ENCODE data around the gene TTC21A.

The TTC21A gene

GRCh38 chr3:39118079-39118478 lies 10.6 kb downstream of the TTC21A start:
- peaks cover 34% of the 10 kb centered on the region for H3K4me1 Mint-ChIP-seq (ENCODE audit: low read depth)
- H3K27ac Mint-ChIP-seq = no peak overlapping the region
- no peak overlapping the region for H3K4me3 Mint-ChIP-seq
- peaks cover 10% of the 10 kb centered on the region for H3K36me3 Mint-ChIP-seq (ENCODE audit: low read depth)
- no peaks in the 10 kb centered on the region for H3K9me3 Mint-ChIP-seq
- peaks cover 10% of the 10 kb centered on the region for H3K27me3 Mint-ChIP-seq
- intact Hi-C loops (cut with micrococcal nuclease) = no loop called here

GRCh38 chr3:39118931-39119660 lies 11.6 kb downstream of the TTC21A start:
- Mint-ChIP-seq H3K36me3 (ENCODE audit: low read depth) (peaks cover 10% of the 10 kb centered on the region), H3K9me3 (no peaks in the 10 kb centered on the region), H3K4me1 (ENCODE audit: low read depth) (peaks cover 34% of the 10 kb centered on the region), H3K27ac (no peak overlapping the region), H3K4me3 (no peak overlapping the region), H3K27me3 (peaks cover 10% of the 10 kb centered on the region)
- intact Hi-C loops (cut with micrococcal nuclease) = no loop called here

GRCh38 chr3:39121621-39122020 lies 14.1 kb downstream of the TTC21A start:
- peaks cover 10% of the 10 kb centered on the region for H3K36me3 Mint-ChIP-seq (ENCODE audit: low read depth)

GRCh38 chr3:39122813-39123212 lies 15.3 kb downstream of the TTC21A start:
- H3K4me1 Mint-ChIP-seq (ENCODE audit: low read depth) = peaks cover 54% of the 10 kb centered on the region
- no peak overlapping the region for H3K4me3 Mint-ChIP-seq
- H3K9me3 Mint-ChIP-seq = no peaks in the 10 kb centered on the region
- peaks cover 10% of the 10 kb centered on the region for H3K27me3 Mint-ChIP-seq
- H3K36me3 Mint-ChIP-seq (ENCODE audit: low read depth) = peaks cover 10% of the 10 kb centered on the region
- intact Hi-C loops (cut with micrococcal nuclease) = no loop called here
- H3K27ac Mint-ChIP-seq = no peak overlapping the region

More at GRCh38 chr3:39121621-39122020, 14.1 kb downstream of the TTC21A start:
- Mint-ChIP-seq H3K4me3 (no peak overlapping the region), H3K27ac (no peak overlapping the region), H3K9me3 (no peaks in the 10 kb centered on the region), H3K27me3 (peaks cover 10% of the 10 kb centered on the region), H3K4me1 (ENCODE audit: low read depth) (peaks cover 43% of the 10 kb centered on the region)
- intact Hi-C loops (cut with micrococcal nuclease) = no loop called here

GRCh38 chr3:39124876-39125840 lies 17.7 kb downstream of the TTC21A start:
- Mint-ChIP-seq H3K27me3 (peaks cover 12% of the 10 kb centered on the region), H3K4me3 (no peak overlapping the region), H3K27ac (no peak overlapping the region), H3K9me3 (no peaks in the 10 kb centered on the region), H3K36me3 (ENCODE audit: low read depth) (peaks cover 7% of the 10 kb centered on the region), H3K4me1 (ENCODE audit: low read depth) (peaks cover 49% of the 10 kb centered on the region)
- intact Hi-C loops (cut with micrococcal nuclease) = no loop called here

GRCh38 chr3:39125841-39126500 lies 18.5 kb downstream of the TTC21A start:
- H3K27ac Mint-ChIP-seq = peak overlapping the region; percentile 68
- peaks cover 7% of the 10 kb centered on the region for H3K36me3 Mint-ChIP-seq (ENCODE audit: low read depth)
- peaks cover 12% of the 10 kb centered on the region for H3K27me3 Mint-ChIP-seq
- intact Hi-C loops (cut with micrococcal nuclease) = no loop called here
- H3K4me3 Mint-ChIP-seq = no peak overlapping the region
- H3K4me1 Mint-ChIP-seq (ENCODE audit: low read depth) = peaks cover 49% of the 10 kb centered on the region
- no peaks in the 10 kb centered on the region for H3K9me3 Mint-ChIP-seq

- no peak overlapping the region for H3K4me3 Mint-ChIP-seq
- H3K27ac Mint-ChIP-seq = peak overlapping the region; percentile 68
- peaks cover 7% of the 10 kb centered on the region for H3K36me3 Mint-ChIP-seq (ENCODE audit: low read depth)
- intact Hi-C loops (cut with micrococcal nuclease) = no loop called here
- H3K4me1 Mint-ChIP-seq (ENCODE audit: low read depth) = peaks cover 49% of the 10 kb centered on the region
- peaks cover 12% of the 10 kb centered on the region for H3K27me3 Mint-ChIP-seq
- no peaks in the 10 kb centered on the region for H3K9me3 Mint-ChIP-seq
Observed at GRCh38 chr3:39126532-39127071, 19.1 kb downstream of the TTC21A start.

GRCh38 chr3:39127269-39127907 lies 19.9 kb downstream of the TTC21A start:
- Mint-ChIP-seq H3K4me1 (ENCODE audit: low read depth) (peaks cover 45% of the 10 kb centered on the region), H3K27ac (peak overlapping the region; percentile 18), H3K36me3 (ENCODE audit: low read depth) (peaks cover 7% of the 10 kb centered on the region), H3K4me3 (no peak overlapping the region), H3K27me3 (peaks cover 4% of the 10 kb centered on the region), H3K9me3 (no peaks in the 10 kb centered on the region)
- intact Hi-C loops (cut with micrococcal nuclease) = no loop called here

GRCh38 chr3:39127908-39128304 lies 20.4 kb downstream of the TTC21A start:
- H3K9me3 Mint-ChIP-seq = no peaks in the 10 kb centered on the region
- H3K27ac Mint-ChIP-seq = peak overlapping the region; percentile 18
- H3K4me3 Mint-ChIP-seq = no peak overlapping the region
- peaks cover 3% of the 10 kb centered on the region for H3K27me3 Mint-ChIP-seq
- intact Hi-C loops (cut with micrococcal nuclease) = no loop called here
- peaks cover 7% of the 10 kb centered on the region for H3K36me3 Mint-ChIP-seq (ENCODE audit: low read depth)
- H3K4me1 Mint-ChIP-seq (ENCODE audit: low read depth) = peaks cover 42% of the 10 kb centered on the region

GRCh38 chr3:39128951-39129350 lies 21.5 kb downstream of the TTC21A start:
- intact Hi-C loops (cut with micrococcal nuclease) = no loop called here
- H3K27me3 Mint-ChIP-seq = peaks cover 3% of the 10 kb centered on the region
- H3K36me3 Mint-ChIP-seq (ENCODE audit: low read depth) = peaks cover 7% of the 10 kb centered on the region
- H3K4me1 Mint-ChIP-seq (ENCODE audit: low read depth) = peaks cover 42% of the 10 kb centered on the region
- H3K4me3 Mint-ChIP-seq = no peak overlapping the region
- H3K9me3 Mint-ChIP-seq = no peaks in the 10 kb centered on the region
- H3K27ac Mint-ChIP-seq = no peak overlapping the region

GRCh38 chr3:39130026-39130425 lies 22.5 kb downstream of the TTC21A start:
- peaks cover 3% of the 10 kb centered on the region for H3K27me3 Mint-ChIP-seq

GRCh38 chr3:39130693-39131265 lies 23.3 kb downstream of the TTC21A start:
- Mint-ChIP-seq H3K9me3 (no peaks in the 10 kb centered on the region), H3K36me3 (ENCODE audit: low read depth) (peaks cover 7% of the 10 kb centered on the region), H3K4me1 (ENCODE audit: low read depth) (peaks cover 33% of the 10 kb centered on the region), H3K27me3 (peaks cover 3% of the 10 kb centered on the region), H3K27ac (no peak overlapping the region), H3K4me3 (no peak overlapping the region)
- intact Hi-C loops (cut with micrococcal nuclease) = no loop called here

More at GRCh38 chr3:39130026-39130425, 22.5 kb downstream of the TTC21A start:
- no peak overlapping the region for H3K27ac Mint-ChIP-seq
- no peaks in the 10 kb centered on the region for H3K9me3 Mint-ChIP-seq
- peaks cover 40% of the 10 kb centered on the region for H3K4me1 Mint-ChIP-seq (ENCODE audit: low read depth)
- peaks cover 7% of the 10 kb centered on the region for H3K36me3 Mint-ChIP-seq (ENCODE audit: low read depth)
- H3K4me3 Mint-ChIP-seq = no peak overlapping the region
- intact Hi-C loops (cut with micrococcal nuclease) = no loop called here
